Measurements from ENCODE around the gene SCAND1. TPM values are rescaled to one million over a fixed set of nuclear protein-coding genes. Genes with fewer than 3 reads are reported as not detected.

SCAND1 gene
- polyA plus RNA-seq, 3 donors from 2014 or later = 177 to 270 (median 215) TPM

GRCh38 chr20:35912881-35913280 lies 41.4 kb downstream of the SCAND1 start:
- Mint-ChIP-seq H3K4me3 (no peak overlapping the region), H3K36me3 (peaks cover 0 to 23% (median 15%) of the 10 kb centered on the region in 3 donors), H3K9me3 (no peaks in the 10 kb centered on the region), H3K4me1 (peaks cover 1 to 16% of the 10 kb centered on the region in 2 donors), H3K27me3 (ENCODE audit: low read depth in 3 of 3) (peaks cover 0 to 2% (median 1%) of the 10 kb centered on the region in 3 donors), H3K27ac (peak overlapping the region in 1 of 6 donors; percentile 41)
- DNase-seq = no peak

DNA sequence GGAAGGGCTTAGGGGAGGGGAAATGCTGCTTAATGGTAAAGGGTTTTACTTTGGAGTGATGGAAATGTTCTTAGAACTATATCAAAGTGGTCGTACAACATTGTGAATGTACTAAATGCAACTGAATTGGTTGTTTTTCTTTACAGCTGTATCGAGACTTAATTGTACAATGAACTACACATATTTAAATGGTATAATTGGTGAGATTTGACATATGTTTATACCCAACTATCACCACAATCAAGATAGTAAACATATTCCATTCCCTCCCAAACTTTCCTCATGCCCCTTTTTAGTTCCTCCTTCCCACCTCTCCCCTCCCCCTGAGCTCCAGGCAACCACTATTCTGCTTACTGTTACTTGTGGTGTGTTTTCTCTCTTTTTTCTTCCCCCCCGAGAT lies 44.0 kb downstream of the SCAND1 start:
- H3K27me3 Mint-ChIP-seq (ENCODE audit: low read depth in 3 of 3) = peaks cover 0 to 2% (median 1%) of the 10 kb centered on the region in 3 donors
- peak overlapping the region in 1 of 6 donors; percentile 34 for H3K27ac Mint-ChIP-seq
- no peak overlapping the region for H3K4me3 Mint-ChIP-seq
- H3K4me1 Mint-ChIP-seq = peaks cover 3 to 28% of the 10 kb centered on the region in 2 donors
- no peak for DNase-seq
- no peaks in the 10 kb centered on the region for H3K9me3 Mint-ChIP-seq
- H3K36me3 Mint-ChIP-seq = peaks cover 0 to 27% (median 16%) of the 10 kb centered on the region in 3 donors

GRCh38 chr20:35909796-35910195 lies 44.5 kb downstream of the SCAND1 start:
- no peak for DNase-seq
- Mint-ChIP-seq H3K9me3 (no peaks in the 10 kb centered on the region), H3K4me3 (no peak overlapping the region), H3K27ac (peak overlapping the region in 2 of 6 donors; percentile 26 to 43), H3K36me3 (peaks cover 0 to 27% (median 20%) of the 10 kb centered on the region in 3 donors), H3K27me3 (ENCODE audit: low read depth in 3 of 3) (peaks cover 0 to 2% (median 1%) of the 10 kb centered on the region in 3 donors), H3K4me1 (peaks cover 4 to 28% of the 10 kb centered on the region in 2 donors)

GRCh38 chr20:35909176-35909575 lies 45.1 kb downstream of the SCAND1 start:
- Mint-ChIP-seq H3K4me3 (no peak overlapping the region), H3K36me3 (peaks cover 0 to 24% (median 20%) of the 10 kb centered on the region in 3 donors), H3K27me3 (ENCODE audit: low read depth in 3 of 3) (peaks cover 0 to 2% (median 1%) of the 10 kb centered on the region in 3 donors), H3K27ac (peak overlapping the region in 1 of 6 donors; percentile 43), H3K4me1 (peaks cover 6 to 28% of the 10 kb centered on the region in 2 donors), H3K9me3 (no peaks in the 10 kb centered on the region)
- no peak for DNase-seq

DNA sequence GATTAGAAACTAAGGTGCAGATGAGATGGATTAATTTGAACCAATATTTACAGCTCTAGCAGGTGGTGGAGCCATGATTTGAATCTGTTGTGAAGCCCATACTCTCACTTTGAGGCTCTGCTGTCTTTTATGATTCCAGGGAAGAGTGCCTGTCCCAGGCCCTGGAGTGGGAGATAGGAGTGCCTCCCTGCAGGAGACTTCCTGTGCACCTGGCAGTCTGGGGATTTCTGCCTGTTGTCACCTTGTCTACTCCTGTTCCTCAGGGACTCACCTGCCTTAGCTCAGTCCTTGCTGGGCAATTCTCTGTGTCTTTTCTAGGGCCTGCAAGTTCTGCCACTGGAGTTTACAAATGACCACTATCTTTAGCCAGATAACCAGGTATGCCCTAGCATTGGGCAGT lies 46.3 kb downstream of the SCAND1 start:
- H3K27ac Mint-ChIP-seq = peak overlapping the region in 2 of 6 donors; percentile 3 to 55
- H3K27me3 Mint-ChIP-seq (ENCODE audit: low read depth in 3 of 3) = peaks cover 0 to 2% (median 1%) of the 10 kb centered on the region in 3 donors
- H3K9me3 Mint-ChIP-seq = no peaks in the 10 kb centered on the region
- peaks cover 0 to 17% (median 14%) of the 10 kb centered on the region in 3 donors for H3K36me3 Mint-ChIP-seq
- H3K4me1 Mint-ChIP-seq = peaks cover 6 to 28% of the 10 kb centered on the region in 2 donors
- no peak overlapping the region for H3K4me3 Mint-ChIP-seq
- no peak for DNase-seq

DNA sequence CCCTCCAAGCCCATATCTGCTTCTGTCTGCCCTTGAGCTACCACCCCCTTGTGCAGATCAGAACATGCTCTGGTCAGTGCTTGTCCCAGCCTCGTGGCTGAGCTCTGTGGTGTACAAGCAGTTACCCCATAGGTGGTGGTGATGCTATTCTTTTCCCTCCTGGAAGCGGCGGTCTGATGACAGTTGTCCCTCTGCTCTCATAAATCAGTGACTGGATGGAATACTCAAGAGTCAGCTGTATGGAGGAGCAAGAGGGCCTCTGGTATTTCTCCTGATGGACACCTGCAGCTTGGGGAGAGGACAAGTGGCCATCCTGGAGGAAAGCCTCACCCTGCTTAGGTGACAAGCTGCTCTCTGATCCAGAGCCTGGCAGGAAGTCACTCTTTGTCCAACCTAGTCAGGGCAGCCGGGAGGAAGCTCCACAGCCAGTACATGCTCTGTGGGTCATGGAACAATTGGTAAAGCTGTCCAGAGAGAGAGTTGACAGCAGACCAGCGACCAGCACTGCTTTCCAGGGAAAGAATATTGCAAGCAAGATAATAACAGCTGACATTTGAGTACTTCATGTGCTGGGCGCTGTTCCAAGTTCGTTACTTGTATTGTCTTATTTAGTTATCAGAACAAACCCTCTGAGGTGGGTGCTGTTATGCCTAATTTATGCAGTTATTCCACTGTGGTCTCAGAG lies 47.1 kb downstream of the SCAND1 start:
- Mint-ChIP-seq H3K36me3 (peaks cover 0 to 17% (median 12%) of the 10 kb centered on the region in 3 donors), H3K27ac (peak overlapping the region in 2 of 6 donors; percentile 6 to 55), H3K9me3 (no peaks in the 10 kb centered on the region), H3K4me3 (no peak overlapping the region), H3K4me1 (peaks cover 6 to 33% of the 10 kb centered on the region in 2 donors), H3K27me3 (ENCODE audit: low read depth in 3 of 3) (peaks cover 0 to 1% (median 0%) of the 10 kb centered on the region in 3 donors)
- DNase-seq = no peak

DNA sequence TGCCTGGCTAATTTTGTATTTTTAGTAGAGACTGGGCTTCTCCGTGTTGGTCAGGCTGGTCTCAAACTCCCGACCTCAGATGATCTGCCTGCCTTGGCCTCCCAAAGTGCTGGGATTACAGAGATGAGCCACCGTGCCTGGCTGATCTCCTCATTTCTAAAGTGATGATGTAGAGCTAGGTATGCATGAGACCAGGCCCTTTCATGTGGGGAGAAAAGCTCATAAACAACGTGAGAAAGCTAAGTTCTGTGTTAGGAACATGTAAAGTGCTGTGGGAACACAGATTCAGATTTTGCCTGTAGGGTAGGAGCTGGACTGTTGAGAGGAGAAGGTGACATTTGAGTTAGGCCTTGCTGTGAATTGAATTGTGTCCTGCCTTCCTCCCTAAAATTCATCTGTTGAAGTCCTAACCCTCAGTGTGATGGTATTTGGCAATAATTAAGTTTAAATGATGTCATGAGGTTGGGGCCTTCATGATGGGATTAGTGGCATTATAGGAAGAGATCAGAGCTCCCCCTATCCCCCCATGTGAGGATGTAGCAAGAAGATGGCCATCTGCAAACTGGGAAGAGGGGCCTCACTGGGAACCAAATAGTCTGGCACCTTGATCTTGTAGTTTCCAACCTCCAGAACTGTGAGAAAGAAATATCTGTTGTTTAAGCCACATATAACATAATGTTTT lies 49.2 kb downstream of the SCAND1 start:
- peaks cover 5 to 33% of the 10 kb centered on the region in 2 donors for H3K4me1 Mint-ChIP-seq
- H3K9me3 Mint-ChIP-seq = no peaks in the 10 kb centered on the region
- H3K36me3 Mint-ChIP-seq = peaks cover 4 to 17% (median 8%) of the 10 kb centered on the region in 3 donors
- H3K4me3 Mint-ChIP-seq = no peak overlapping the region
- DNase-seq = no peak
- peaks cover 0 to 3% (median 1%) of the 10 kb centered on the region in 3 donors for H3K27me3 Mint-ChIP-seq (ENCODE audit: low read depth in 3 of 3)
- peak overlapping the region in 1 of 6 donors; percentile 47 for H3K27ac Mint-ChIP-seq

DNA sequence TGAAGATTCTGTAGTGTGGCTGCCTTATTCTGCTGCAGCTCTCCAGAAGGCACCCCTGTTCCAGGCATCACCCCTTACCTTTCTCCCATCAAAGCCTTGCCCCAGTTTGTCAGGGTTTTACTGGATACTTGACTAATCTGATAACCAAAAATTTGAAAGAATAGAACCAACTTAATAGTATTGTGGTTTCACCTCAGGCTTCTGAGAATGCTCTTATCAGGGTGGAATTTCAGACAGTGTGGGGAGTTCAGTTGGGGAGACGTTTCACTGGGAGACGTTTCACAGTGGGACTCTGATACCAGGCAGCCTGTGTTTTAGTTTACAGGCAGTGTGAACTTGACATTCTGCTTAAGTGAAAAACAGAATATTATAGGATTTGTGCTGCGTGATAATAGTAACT lies 50.5 kb downstream of the SCAND1 start:
- peaks cover 0 to 3% (median 1%) of the 10 kb centered on the region in 3 donors for H3K27me3 Mint-ChIP-seq (ENCODE audit: low read depth in 3 of 3)
- no peak overlapping the region for H3K27ac Mint-ChIP-seq
- peaks cover 5 to 24% of the 10 kb centered on the region in 2 donors for H3K4me1 Mint-ChIP-seq
- no peak overlapping the region for H3K4me3 Mint-ChIP-seq
- H3K36me3 Mint-ChIP-seq = peaks cover 4 to 17% (median 8%) of the 10 kb centered on the region in 3 donors
- no peak for DNase-seq
- H3K9me3 Mint-ChIP-seq = no peaks in the 10 kb centered on the region

Other genes with a start within 250 kb of the SCAND1 start
- 100 to 1,000 TPM; 120 to 203 (median 142) TPM for gene RBM39, start 212.2 kb downstream of the SCAND1 start, polyA plus RNA-seq
- 100 to 1,000 TPM in 2 of 3 donors, 10 to 100 TPM in 1; 92.6 to 140 (median 112) TPM for gene PHF20, start 182.5 kb downstream of the SCAND1 start, polyA plus RNA-seq
- gene CNBD2, start 14.1 kb upstream of the SCAND1 start, polyA plus RNA-seq = 10 to 100 TPM in 1 of 3 donors, 1 to 10 TPM in 2; 8.2 to 13.7 (median 8.4) TPM
- not detected for gene EPB41L1, start 200.2 kb upstream of the SCAND1 start, polyA plus RNA-seq